HepG2 (cell line): ENCODE measurements around the gene PLCG2.

Source experiments
- CBFB ChIP-seq: sonication (generic); formaldehyde crosslinking; IDR thresholded peaks from 2 replicates; pipeline ENCODE4 v1.4.0; 2020; ENCODE audit warnings: missing genetic modification reagents
- EHMT2 ChIP-seq: fragments of 200-600 bp; sonication (generic); IDR thresholded peaks from 2 replicates; pipeline ENCODE4 v1.7.0; 2017; ENCODE audit warnings: antibody characterized with exemption, low read depth, low read length, borderline replicate concordance
- HMGXB4 ChIP-seq, 2 experiments: sonication (generic) in 1 of 2; formaldehyde crosslinking in 1 of 2; IDR thresholded peaks; 2 replicates each; pipeline versions ENCODE4 v1.4.0 to v1.6.1; 2018 to 2020; ENCODE audit warnings: missing genetic modification reagents in 2 of 2, borderline replicate concordance in 1 of 2, low read depth in 1 of 2, mild to moderate bottlenecking in 1 of 2, missing biosample characterization in 1 of 2
- MAZ ChIP-seq, 2 experiments: sonication (generic) in 1 of 2; formaldehyde crosslinking in 1 of 2; IDR thresholded peaks; 2 replicates each; pipeline versions ENCODE4 v1.5.0 to v1.6.1; 2012 to 2020; ENCODE audit warnings: low read depth in 2 of 2, mild to moderate bottlenecking in 2 of 2, borderline replicate concordance in 1 of 2, improper control_type of control experiment in 1 of 2, low read length in 1 of 2, missing genetic modification reagents in 1 of 2, moderate library complexity in 1 of 2
- NR3C1 ChIP-seq: sonication (generic); formaldehyde crosslinking; IDR thresholded peaks from 2 replicates; pipeline ENCODE4 v1.4.0; 2020; ENCODE audit warnings: missing genetic modification reagents
- ZHX1 ChIP-seq: sonication (generic); formaldehyde crosslinking; IDR thresholded peaks from 2 replicates; pipeline ENCODE4 v1.8.1; 2022; ENCODE audit warnings: low read depth, mild to moderate bottlenecking, missing genetic modification reagents
- TF ChIP-seq, protein P1 (sequence below): conservative IDR thresholded peaks from 2 replicates; pipeline ENCODE4 v1.6.1; 2018; ENCODE audit warnings: missing genetic modification reagents
- TF ChIP-seq, protein P2 (sequence below): sonication (generic); formaldehyde crosslinking; IDR thresholded peaks from 2 replicates; pipeline ENCODE4 v1.4.0; 2020; ENCODE audit warnings: missing genetic modification reagents, mild to moderate bottlenecking, borderline replicate concordance

GRCh38 chr16:81799138-81799504 lies 20.0 kb downstream of the PLCG2 start:
- TF ChIP-seq ZHX1 (CRISPR knock-in tag) (no peak), HMGXB4 (CRISPR knock-in tag; IDR thresholded peaks at IDR 0.05; ENCODE audit: borderline replicate concordance in 1 of 2, low read depth in 1 of 2) (no peak), CBFB (CRISPR knock-in tag) (no peak), NR3C1 (CRISPR knock-in tag) (no peak), MAZ (IDR thresholded peaks at IDR 0.05; ENCODE audit: borderline replicate concordance, low read depth, low read length) (no peak), MAZ (CRISPR knock-in tag; IDR thresholded peaks at IDR 0.05; ENCODE audit: low read depth) (no peak), EHMT2 (no peak)
- TF ChIP-seq, protein P1, sequence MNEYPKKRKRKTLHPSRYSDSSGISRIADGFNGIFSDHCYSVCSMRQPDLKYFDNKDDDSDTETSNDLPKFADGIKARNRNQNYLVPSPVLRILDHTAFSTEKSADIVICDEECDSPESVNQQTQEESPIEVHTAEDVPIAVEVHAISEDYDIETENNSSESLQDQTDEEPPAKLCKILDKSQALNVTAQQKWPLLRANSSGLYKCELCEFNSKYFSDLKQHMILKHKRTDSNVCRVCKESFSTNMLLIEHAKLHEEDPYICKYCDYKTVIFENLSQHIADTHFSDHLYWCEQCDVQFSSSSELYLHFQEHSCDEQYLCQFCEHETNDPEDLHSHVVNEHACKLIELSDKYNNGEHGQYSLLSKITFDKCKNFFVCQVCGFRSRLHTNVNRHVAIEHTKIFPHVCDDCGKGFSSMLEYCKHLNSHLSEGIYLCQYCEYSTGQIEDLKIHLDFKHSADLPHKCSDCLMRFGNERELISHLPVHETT = no peak
- TF ChIP-seq, protein P2, sequence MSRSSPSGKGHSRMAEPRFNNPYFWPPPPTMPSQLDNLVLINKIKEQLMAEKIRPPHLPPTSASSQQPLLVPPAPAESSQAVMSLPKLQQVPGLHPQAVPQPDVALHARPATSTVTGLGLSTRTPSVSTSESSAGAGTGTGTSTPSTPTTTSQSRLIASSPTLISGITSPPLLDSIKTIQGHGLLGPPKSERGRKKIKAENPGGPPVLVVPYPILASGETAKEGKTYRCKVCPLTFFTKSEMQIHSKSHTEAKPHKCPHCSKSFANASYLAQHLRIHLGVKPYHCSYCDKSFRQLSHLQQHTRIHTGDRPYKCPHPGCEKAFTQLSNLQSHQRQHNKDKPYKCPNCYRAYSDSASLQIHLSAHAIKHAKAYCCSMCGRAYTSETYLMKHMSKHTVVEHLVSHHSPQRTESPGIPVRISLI (CRISPR knock-in tag) = no peak
